Left kidney (tissue), 2 donors: Measurements from ENCODE around the gene TBX2. TPM values are rescaled to one million over a fixed set of nuclear protein-coding genes. Genes with fewer than 3 reads are reported as not detected.

Source experiments
- DNase-seq: peaks from one replicate; pipeline ENCODE4 v3.0.0-alpha.2; 2013
- polyA plus RNA-seq: library from polyadenylated mRNA; unstranded; fragments of 120-200 nt; gene quantifications from one replicate; pipeline ENCODE4 v1.2.1, GENCODE V29; 2013; ENCODE audit not compliant: insufficient read length

The TBX2 gene
- polyA plus RNA-seq, 1 donor, result 55.9 TPM

DNA sequence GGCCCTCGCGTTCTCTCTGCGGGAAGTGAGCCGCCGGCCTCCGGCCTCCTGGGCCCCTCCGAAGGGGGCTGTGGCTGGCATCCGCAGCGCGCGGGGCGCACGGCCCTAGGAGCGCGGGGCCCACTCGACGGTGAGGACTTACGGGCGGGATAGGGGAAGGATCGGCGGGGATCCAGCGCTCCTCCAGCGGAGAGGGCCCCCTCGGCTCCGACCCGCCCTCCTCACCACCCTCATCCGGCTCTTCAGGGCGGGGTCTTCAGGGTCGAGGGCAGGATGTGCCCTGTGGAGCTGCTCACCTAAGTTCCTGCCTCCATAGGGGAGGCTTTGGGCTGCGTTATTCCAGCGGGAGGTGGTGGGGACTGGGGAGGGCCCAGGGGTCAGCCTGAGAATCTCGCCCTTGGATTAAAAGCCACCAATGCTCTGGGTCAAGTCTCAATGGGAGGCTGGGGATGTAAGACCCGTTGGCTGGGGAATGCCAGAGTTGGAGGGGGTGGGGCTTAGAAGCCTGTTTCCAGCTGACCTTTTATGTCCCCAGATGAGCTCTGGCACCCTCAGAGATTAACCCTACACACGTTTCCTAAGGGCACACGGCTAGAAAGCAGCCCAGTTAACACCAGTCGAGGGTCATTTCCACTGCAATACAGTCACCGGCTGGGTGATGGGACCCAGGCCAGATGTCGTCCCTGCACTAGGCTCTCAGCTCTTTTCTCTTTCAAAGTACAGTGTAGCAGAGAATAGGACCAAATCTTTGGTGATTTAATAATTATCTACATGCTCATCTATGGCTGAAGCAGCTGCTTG, 13.4 kb downstream of the TBX2 start:
- DNase-seq, result no peak

DNA sequence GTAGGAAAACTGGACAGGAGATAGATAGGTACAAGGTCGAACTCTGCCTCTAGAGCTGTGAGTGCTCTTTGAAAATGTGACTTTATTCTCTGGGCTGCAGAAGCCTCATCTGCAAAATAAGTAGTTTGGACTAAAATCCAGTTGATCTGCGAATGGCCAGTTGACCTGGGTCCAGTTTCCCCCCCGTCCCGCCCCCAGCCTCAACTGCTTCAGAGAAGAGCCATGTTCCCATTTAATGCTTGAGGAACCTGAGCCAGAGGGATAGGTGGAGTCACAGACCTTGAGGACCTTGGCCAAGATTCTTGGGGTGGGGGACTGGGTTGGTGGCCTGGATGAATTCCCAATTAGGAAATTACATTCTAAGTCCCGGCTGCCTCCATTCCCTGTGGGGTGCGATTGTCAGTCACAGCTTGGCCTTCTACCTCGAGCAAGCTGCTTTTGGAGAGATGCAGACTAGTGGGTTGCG, 14.1 kb downstream of the TBX2 start:
- no peak for DNase-seq

DNA sequence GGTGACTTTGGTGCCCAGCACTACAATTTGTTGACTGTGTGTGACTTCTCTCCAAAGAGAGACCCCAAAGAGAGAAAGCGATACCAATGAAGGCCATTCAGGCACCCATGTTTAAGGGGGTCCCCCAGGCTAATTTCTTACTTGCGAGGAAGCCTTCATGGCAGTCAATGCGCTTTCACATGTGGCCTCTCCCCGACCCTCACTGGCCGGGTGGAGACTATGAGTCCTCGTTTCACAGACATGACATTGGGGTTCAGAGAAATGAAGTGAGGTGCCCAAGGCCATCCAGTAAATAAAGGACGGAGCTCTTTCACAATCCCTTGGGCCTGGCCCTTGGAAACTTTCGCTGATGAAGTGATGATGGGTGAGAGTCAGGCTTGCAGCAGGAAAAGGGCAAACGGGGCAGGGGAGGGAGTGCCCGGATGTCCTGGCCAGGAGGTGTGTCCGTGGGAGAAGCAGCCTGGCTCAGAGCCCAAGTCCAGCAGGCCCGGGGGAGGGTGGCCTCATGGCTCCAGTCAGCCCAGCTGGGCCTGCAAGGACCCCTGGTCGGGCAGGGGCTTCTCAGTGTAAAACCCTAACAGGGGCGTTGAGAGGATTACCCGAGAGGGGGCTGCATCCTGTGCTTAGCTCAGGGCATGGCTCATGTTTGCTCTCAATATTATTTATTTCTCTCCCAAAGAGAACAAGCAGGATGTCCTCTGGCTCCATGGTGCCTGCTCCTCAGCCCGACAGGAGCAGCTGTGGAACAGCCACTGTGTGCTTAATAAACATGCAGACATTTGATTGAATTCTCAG, 14.7 kb downstream of the TBX2 start:
- no peak for DNase-seq

DNA sequence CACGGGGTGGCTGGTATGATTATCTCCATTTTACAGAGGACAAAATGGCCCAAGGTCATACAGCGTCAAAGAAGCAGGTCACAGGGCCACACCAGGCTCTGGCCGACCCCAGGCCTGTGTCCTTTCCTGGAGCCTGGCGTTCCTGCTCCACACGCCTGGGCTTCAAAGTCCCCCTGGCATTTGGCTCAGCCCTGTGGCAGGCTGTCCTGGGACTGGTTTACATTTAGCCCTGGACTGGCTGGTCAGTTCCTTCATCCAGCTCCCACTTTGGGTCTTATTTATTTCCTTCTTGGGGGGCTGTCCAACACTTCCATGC, 15.3 kb downstream of the TBX2 start:
- no peak for DNase-seq

DNA sequence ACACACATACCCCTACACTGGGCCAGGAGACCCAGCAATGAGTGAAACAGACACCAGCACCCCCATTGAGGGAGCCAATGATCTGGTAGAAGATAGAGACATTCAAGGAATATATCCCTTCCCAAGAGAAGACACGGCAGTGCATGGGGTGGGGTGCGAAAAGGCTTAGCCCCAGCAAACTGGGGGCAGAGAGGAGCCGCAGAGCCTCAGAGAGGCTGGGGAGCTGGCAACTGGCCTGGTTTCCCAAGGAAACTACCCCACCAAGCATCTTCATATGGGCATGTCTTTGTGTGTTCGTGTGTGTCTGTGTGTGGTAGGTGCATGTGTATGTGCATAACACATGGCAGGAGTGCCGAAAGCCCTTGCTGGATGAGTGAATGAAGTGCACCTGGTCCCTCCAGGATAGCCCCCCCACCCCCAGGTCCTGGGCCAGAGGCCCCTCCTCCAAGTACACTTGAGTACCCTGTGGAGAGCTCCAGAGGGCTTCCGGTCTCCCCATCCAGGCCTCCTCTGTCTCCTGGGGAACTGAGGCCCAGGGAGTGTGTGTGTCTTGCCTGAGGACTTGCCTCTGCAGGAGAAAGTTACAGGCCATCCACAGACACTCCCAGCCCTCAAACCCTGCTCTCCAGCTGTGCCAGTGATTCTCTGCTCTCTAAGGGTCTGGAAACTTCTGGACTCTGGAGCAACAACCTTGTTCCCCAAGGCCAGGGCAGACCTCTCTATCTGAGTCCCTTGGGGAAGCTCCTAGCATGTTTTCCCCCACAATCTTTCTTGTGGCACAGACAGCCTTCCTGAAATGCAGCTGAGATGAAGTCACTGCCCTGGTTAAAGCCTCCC, 15.9 kb downstream of the TBX2 start:
- DNase-seq, result no peak

DNA sequence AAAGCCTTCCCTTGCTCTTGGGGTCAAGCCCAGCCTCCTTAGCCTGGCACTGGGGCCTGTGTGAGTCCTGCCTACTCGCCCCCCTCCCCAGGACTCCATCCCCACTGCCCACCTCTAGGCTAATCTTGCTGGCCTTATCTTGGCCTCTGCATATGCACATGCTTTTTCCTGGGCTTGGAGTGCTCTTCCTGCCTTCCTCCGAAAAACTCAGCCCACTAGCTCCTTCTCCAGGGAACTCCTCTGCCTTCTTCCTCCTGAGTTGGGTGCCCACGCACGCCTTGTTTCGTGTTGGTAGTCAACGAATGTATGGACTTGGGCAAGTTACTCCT, 16.5 kb downstream of the TBX2 start:
- DNase-seq, result no peak

DNA sequence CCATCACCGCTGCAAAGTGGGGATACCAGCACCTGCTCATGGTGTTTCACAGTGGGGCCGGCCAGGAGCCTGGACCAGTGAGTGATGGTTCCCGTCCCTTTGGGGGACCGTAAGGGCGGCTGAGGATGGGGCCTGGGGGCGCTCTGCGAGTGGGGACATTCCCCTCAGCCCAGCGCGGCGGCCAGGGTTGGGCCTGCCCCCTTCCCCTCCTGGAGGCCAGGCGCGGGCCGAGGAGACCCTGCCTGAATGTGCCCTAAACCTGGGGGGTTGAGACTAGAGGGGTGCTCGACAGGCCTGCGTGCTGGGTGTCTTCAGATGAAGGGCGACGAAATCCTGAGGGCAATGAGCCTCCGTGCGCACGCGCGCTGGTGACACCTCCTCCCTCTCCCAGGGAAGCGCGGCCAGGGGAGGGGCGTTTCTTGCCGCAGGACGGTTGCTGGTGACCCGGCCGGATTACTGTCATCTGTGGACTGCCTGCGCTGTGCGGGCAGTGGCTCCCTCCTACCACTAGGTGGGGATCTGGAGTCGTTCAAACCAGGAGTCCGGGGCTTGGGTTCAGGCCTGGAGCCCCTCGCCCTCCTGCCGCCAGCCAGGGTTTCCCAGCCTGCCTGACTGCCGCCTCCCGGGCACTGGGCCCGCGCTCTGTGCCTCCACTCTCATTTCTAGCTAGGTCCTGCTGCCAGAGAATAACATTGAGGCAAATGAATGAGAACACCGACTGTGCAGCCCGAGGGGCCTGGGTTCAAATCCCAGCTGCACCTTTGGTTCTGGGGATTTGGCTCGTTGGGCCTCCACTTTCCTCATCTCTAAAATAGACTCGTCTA, 17.1 kb downstream of the TBX2 start:
- DNase-seq, result no peak

DNA sequence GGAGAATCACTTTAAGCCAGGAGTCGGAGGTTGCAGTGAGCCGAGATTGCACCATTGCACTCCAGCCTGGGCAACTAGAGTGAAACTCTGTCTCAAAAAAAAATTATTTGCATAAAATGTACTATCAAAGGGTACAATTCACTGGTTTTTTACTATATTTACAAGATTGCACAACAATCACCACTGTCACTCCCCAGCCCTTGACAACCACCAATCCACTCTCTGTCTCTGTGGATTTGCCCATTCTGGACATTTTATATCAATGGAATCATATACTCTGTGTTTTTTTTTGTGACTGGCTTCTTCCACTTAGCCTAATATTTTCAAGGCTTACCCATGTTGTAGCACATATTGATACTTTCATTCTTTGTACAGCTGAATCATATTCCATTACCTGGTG, 18.8 kb downstream of the TBX2 start:
- no peak for DNase-seq

DNA sequence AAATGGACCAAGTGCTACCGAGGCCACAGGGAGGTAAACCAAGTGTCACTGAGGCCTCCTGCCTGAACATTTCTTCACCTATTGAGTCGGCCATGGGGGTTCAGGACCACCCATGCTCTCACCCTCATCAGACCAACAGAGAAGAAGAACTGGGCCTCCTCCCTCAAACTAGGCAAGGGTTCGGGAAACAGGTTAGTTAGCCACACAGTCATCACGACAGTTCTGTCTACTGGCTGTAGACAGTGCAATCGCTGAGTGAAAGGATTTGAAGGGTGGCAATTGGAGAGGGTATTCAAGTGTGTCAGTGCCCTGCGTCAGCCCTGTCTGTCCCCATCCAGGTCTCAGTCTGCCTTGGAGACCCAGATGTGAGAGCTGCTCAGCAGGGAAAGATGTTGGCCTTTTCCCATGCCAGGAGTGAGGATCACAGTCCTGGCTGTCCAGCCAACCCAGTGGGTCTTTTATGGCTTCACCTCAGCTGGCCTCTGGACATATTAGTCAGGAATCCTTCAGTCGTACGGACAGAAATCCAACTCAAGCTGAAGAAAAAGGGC, 19.9 kb downstream of the TBX2 start:
- no peak for DNase-seq

DNA sequence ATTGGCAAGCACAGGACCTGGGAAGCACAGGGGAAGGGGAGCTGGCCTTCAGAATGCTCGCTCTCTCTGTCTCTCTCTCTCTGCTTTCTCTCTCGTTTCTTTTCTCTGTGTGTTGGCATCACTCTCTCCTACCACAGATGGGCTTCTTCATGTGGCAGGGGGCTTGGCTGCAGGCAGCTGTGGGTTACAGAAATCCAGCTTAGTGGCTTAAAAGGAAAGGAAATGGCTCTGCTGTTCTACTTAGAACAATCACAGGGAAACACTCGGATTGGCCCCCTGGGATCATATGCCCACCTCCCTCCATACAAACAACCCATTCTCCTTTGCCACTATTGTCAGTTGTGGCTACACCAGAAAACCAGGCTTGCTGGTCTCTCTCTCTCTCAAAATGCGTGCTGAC, 20.4 kb downstream of the TBX2 start:
- no peak for DNase-seq

DNA sequence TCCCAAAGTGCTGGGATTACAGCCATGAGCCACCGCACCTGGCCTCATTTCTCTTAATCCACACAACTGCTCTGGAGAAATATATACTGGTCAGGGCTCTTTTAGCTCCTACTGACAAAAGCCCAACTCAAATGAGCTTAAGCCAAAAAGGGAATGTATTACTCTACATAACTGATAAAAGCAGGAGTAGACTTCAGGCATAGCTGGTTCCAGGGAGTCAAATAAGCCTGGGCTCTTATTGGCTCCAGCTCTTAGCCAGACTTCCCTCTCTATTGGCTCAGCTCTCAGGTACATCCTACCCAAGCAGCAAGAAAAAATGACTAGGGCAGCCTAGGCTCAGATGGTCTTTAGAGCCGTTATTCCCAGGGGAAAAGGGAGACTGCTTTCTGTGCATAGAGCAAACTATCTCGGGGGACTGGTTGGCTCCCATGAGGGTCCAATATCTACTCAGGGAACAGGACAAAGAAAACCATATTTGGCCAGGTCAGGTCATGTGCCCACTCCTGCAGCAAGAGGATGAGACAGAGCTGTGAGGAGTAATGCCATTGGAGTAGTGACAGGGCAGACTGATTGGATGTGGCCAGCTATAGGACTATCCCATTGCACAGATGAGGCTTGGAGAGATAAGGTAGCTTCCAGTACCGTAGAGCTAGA, 21.2 kb downstream of the TBX2 start:
- DNase-seq, result no peak

DNA sequence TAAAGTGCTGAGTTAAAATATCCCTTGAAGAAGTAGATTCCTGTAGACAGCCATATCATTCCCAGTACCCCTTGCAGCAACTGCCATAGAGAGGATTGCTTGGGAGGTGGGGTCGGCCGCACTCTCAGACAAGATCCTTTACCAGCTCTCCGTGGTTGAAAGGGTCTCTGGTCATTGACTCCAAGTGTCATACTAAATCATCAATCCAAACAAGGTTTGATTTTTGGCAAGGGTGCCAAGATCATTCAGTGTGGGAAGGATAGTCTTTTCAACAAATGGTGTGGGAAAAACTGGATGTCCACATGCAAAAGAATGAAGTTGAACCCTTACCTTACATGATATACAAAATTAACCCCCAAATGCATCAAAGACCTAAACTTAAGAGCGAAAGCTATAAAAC, 21.8 kb downstream of the TBX2 start:
- DNase-seq, result no peak

DNA sequence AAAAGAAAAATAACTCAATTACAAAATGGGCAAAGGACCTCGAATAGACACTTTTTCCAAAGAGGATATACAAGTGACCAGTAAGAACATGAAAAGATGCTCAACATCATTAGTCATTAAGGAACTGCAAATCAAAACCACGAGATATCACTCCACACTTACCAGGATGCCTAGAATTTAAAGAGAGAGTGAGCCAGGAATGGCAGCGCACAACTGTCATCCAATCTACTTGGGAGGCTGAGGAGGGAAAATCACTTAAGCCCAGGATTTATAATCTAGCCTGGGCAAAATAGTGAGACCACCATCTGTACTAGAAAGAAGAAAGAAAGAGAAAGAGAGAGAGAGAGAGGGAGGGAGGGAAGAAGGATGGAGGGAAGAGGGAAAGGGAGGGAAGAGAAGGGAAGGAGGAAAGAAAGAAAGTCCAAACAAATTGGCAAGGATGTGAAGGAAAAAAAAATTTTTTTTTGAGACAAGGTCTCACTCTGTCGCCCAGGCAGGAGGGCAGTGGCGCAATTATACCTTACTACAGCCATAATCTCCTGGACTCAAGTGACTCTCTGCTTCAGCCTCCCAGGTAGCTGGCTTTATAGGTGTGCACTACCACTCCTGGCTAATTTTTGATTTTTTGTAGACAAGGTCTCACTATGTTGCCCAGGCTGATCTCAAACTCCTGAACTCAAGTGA, 22.6 kb downstream of the TBX2 start:
- DNase-seq, result no peak

DNA sequence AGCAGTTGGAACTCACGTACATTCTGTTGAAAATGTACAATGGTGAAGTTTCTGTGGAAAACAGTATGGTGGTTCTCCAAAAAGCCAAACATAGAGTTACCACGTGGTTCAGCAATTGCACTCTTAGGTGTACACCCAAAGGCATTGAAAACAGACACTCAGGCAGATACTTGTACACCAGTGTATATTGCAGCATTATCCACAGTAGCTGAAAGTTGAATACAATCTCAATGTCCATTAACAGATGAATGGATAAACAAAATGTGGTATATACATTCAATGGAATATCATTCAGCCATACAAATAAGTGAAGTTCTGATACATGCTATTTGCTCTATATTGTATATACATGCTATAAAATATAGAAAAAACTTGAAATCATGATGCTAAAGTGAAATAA, 23.2 kb downstream of the TBX2 start:
- no peak for DNase-seq

DNA sequence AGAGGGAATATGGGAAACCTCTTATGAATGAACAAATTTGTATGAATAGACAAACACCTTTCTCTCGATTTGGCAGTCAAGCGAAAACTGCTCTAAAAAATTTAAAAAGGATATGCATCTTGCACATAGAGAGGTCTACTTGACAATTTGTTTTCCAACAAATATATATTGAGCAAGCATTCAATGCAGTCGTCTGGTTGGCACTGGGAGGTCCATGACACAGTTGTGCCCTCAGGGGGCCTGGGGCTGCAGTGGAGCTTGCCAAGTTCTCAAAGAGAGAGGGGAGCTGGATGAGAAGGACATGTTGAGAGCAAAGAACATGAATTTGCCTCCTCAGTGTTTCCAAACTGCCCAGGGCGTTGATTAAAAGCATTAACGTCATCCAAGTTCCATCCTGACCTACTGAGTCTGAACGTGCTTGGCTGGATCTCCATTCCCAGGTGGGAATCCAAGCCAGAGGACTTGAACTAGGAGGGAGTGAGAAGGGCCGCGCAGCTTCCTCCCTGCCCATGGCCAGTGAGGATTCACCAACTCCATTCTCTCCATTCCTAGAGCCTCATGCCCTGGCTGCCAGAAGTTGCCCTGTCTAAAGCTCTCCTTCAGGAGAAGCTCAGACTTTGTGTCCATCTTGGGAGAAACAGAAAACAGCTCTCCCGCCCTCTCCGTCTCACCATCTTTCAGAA, 24.5 kb downstream of the TBX2 start:
- DNase-seq, result no peak

DNA sequence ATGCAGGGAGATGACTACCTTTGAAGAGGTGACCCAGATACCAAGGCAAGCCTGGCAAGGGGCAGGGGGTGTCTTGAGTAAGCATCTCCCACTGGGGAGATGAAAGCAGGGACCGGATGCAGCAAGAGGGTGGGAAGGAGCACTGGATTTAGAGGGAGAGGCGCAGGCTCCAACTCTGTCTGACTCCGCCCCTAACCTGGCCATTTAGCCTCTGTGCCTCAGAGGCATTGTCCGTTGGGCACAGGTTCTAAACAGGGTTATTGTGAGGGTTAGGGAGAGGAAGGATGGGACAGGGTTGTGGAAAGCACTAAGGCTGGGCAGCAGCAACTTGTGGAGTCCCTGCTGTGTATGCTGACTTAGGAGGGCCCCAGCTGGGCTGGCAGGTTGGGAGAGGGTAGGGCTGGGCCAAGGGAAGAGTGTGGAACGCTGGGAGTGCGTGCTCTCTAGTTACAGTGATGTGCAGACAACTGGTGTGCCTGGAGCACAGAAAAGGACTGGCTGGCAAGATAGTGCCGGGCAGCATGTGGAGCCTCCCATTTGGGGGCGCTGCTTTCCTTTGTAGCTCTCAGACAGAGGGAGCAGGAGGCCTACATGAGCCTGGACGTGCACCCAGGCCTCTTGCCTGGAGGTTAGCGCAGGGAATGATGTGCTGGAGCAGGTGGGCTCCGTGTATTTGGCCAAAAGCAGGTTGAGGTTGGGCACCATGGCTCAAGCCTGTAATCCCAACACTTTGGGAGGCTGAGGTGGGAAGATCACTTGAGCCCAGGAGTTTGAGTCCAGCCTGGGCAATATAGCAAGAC, 26.2 kb downstream of the TBX2 start:
- no peak for DNase-seq

DNA sequence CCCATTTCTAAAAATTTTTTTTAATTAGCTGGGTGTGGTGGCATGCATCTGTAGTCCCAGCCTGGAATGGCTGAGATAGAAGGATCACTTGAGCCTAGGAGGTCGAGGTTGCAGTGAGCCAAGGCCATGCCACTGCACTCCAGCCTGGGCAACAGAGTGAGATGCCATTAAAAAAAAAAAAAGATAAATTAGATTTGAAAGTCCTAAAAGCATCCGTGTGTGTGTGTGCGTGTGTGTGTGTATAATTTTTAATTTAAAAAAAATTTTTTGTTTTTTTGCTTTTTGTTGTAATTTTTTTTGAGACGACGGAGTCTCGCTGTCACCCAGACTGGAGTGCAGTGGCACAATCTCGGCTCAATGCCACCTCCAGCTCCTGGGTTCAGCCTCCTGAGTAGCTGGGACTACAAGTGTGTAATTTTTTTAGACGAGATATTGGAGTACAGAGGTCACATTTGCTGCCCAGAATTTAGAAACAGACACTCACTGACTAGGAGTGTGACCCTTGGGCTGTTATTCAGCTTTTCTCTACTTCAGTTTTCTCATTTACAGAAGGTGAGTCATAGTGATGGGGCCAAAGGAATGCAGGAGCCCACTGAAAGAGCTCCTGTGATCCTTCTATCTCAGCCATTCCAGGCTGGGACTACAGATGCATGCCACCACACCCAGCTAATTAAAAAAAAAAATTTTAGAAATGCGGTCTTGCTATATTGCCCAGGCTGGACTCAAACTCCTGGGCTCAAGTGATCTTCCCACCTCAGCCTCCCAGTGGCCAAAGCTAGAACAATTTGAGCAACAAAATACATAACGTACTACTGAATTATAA, 27.1 kb downstream of the TBX2 start:
- DNase-seq, result no peak

DNA sequence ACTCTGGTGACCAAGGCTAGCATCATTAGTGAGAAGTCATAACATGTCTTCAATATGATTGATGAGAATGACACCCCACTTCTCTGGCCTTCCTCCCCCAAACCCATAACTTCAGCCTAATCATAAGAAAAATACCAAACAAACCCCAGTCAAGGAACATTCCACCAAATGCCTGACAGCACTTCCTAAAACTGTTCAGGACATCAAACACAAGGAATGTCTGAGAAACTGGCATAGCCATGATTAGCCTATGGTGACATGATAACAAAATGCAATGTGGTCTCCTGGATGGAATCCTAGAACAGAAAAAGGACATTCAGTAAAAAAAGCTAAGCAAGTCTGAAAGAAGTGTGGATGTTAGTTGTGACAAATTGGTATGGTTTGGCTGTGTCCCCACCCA, 27.9 kb downstream of the TBX2 start:
- DNase-seq, result no peak
